ENCODE data around the gene ADGRD2. TPM values are rescaled to one million over a fixed set of nuclear protein-coding genes. Genes with fewer than 3 reads are reported as not detected.

ADGRD2 gene
- total RNA-seq, 1 experiment from 2014 or later = not detected

- ATAC-seq = no peak
- no peak for DNase-seq (ENCODE audit: low read depth, low spot score)
- peaks cover 11% of the 10 kb centered on the region; the same call in 1 of the 2 replicates for H3K4me1 ChIP-seq (ENCODE audit: control insufficient read depth, insufficient read depth, low read length)
- ChIA-PET POLR2A (no interaction called here), CTCF (no interaction called here)
- no peaks in the 10 kb centered on the region for H3K27me3 ChIP-seq (ENCODE audit: control insufficient read depth, insufficient read depth, low read length)
- no peaks in the 10 kb centered on the region for H3K9me3 ChIP-seq (ENCODE audit: control insufficient read depth, insufficient read depth, low read depth, low read length)
- H3K27ac ChIP-seq (ENCODE audit: low read length) = no peak overlapping the region
- BruUV-seq (replicated peaks) = no TSS peak
- H3K36me3 ChIP-seq (ENCODE audit: control insufficient read depth, insufficient read depth, low read length) = no peaks in the 10 kb centered on the region; the same call in 1 of the 2 replicates
- TF ChIP-seq SIN3A (IDR thresholded peaks at IDR 0.05; ENCODE audit: borderline replicate concordance, insufficient read depth, low read depth, low read length) (no peak), POLR2AphosphoS5 (IDR thresholded peaks at IDR 0.05; ENCODE audit: low read depth, low read length) (no peak), REST (IDR thresholded peaks at IDR 0.05; ENCODE audit: insufficient read depth in 1 of 2, low read depth in 2 of 2, low read length in 1 of 2) (no peak), TCF7L2 (IDR thresholded peaks at IDR 0.05; ENCODE audit: low read depth, low read length) (no peak)
- TF ChIP-seq, protein P1, sequence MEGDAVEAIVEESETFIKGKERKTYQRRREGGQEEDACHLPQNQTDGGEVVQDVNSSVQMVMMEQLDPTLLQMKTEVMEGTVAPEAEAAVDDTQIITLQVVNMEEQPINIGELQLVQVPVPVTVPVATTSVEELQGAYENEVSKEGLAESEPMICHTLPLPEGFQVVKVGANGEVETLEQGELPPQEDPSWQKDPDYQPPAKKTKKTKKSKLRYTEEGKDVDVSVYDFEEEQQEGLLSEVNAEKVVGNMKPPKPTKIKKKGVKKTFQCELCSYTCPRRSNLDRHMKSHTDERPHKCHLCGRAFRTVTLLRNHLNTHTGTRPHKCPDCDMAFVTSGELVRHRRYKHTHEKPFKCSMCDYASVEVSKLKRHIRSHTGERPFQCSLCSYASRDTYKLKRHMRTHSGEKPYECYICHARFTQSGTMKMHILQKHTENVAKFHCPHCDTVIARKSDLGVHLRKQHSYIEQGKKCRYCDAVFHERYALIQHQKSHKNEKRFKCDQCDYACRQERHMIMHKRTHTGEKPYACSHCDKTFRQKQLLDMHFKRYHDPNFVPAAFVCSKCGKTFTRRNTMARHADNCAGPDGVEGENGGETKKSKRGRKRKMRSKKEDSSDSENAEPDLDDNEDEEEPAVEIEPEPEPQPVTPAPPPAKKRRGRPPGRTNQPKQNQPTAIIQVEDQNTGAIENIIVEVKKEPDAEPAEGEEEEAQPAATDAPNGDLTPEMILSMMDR (IDR thresholded peaks at IDR 0.05) = no peak
- in situ Hi-C loops (cut with HindIII; ENCODE audit: low pct_unique_long_range_greater_than_20kb, low sequenced_read_pairs) = no loop called here
- intact Hi-C loops (cut with micrococcal nuclease; ENCODE audit: unreplicated experiment) = loop anchor here (10.0 kb wide), 1 partner anchor 99 kb away; the partner anchor contains the start of gene PSMB7
- no peak overlapping the region for H3K4me3 ChIP-seq (ENCODE audit: low read depth in 2 of 2, low read length in 2 of 2)
These were observed 63.9 kb downstream of the ADGRD2 start for GRCh38 chr9:124514125-124514524.

- no peak overlapping the region for H3K27ac ChIP-seq (ENCODE audit: low read length)
- TF ChIP-seq, protein P1 (IDR thresholded peaks at IDR 0.05) = no peak
- TF ChIP-seq SIN3A (IDR thresholded peaks at IDR 0.05; ENCODE audit: borderline replicate concordance, insufficient read depth, low read depth, low read length) (no peak), REST (IDR thresholded peaks at IDR 0.05; ENCODE audit: insufficient read depth in 1 of 2, low read depth in 2 of 2, low read length in 1 of 2) (no peak), POLR2AphosphoS5 (IDR thresholded peaks at IDR 0.05; ENCODE audit: low read depth, low read length) (no peak), TCF7L2 (IDR thresholded peaks at IDR 0.05; ENCODE audit: low read depth, low read length) (no peak)
- ATAC-seq (no peak), DNase-seq (ENCODE audit: low read depth, low spot score) (no peak)
- BruUV-seq (replicated peaks) = no TSS peak
- no peaks in the 10 kb centered on the region; the same call in 1 of the 2 replicates for H3K36me3 ChIP-seq (ENCODE audit: control insufficient read depth, insufficient read depth, low read length)
- POLR2A ChIA-PET = interaction anchor here (0.5 kb wide), 1 partner anchor 61 kb away, joined by 7 read pairs; no protein-coding TSS in a partner anchor
- peaks cover 11% of the 10 kb centered on the region; the same call in 1 of the 2 replicates for H3K4me1 ChIP-seq (ENCODE audit: control insufficient read depth, insufficient read depth, low read length)
- H3K4me3 ChIP-seq (ENCODE audit: low read depth in 2 of 2, low read length in 2 of 2) = no peak overlapping the region
- intact Hi-C loops (cut with micrococcal nuclease; ENCODE audit: unreplicated experiment) (loop anchor here (10.0 kb wide), 1 partner anchor 100 kb away; the partner anchor contains the start of gene PSMB7), in situ Hi-C loops (cut with HindIII; ENCODE audit: low pct_unique_long_range_greater_than_20kb, low sequenced_read_pairs) (no loop called here)
- no peaks in the 10 kb centered on the region for H3K9me3 ChIP-seq (ENCODE audit: control insufficient read depth, insufficient read depth, low read depth, low read length)
- CTCF ChIA-PET = no interaction called here
- H3K27me3 ChIP-seq (ENCODE audit: control insufficient read depth, insufficient read depth, low read length) = no peaks in the 10 kb centered on the region
These were observed 64.6 kb downstream of the ADGRD2 start for GRCh38 chr9:124514874-124515273.

Data from Panc1 (cell line).